NCI-H1092 treated with DMSO at 0.1 percent for 48 hours (cell line): ENCODE data around the gene ASCC1.
"Not testable (repeated sequence)": the region's sequence is repeated elsewhere in the genome, so short reads cannot be mapped to it uniquely, and the experiment has no call there.

Experiments used
- DNase-seq: peaks from one replicate; lab custom pipeline; 2025; lab: John Stamatoyannopoulos, UW

Gene ASCC1

GRCh38 chr10:72219235-72219814, 3.2 kb upstream of the ASCC1 start:
- no peak for DNase-seq

GRCh38 chr10:72218726-72219125, 2.6 kb upstream of the ASCC1 start:
- no peak for DNase-seq

- DNase-seq: no peak
These were observed 2.2 kb upstream of the ASCC1 start for GRCh38 chr10:72218325-72218724.

GRCh38 chr10:72211832-72212231, 4.2 kb downstream of the ASCC1 start:
- not testable (repeated sequence) for DNase-seq

- DNase-seq: not testable (repeated sequence)
These were observed 4.7 kb downstream of the ASCC1 start for GRCh38 chr10:72211381-72211780.

GRCh38 chr10:72208526-72208925, 7.5 kb downstream of the ASCC1 start:
- not testable (repeated sequence) for DNase-seq

- no peak for DNase-seq
These were observed 9.4 kb downstream of the ASCC1 start for GRCh38 chr10:72206511-72207229.

GRCh38 chr10:72204724-72205123, 11.4 kb downstream of the ASCC1 start:
- DNase-seq: no peak

- no peak for DNase-seq
These were observed 11.8 kb downstream of the ASCC1 start for GRCh38 chr10:72204296-72204695.

GRCh38 chr10:72201293-72201692, 14.8 kb downstream of the ASCC1 start:
- no peak for DNase-seq

GRCh38 chr10:72200883-72201282, 15.2 kb downstream of the ASCC1 start:
- no peak for DNase-seq

GRCh38 chr10:72194949-72195348, 21.1 kb downstream of the ASCC1 start:
- no peak for DNase-seq

- DNase-seq: no peak
These were observed 29.1 kb downstream of the ASCC1 start for GRCh38 chr10:72186982-72187330.

GRCh38 chr10:72186258-72186981, 29.7 kb downstream of the ASCC1 start:
- no peak for DNase-seq

GRCh38 chr10:72184156-72184555, 31.9 kb downstream of the ASCC1 start:
- no peak for DNase-seq

GRCh38 chr10:72177454-72177853, 38.6 kb downstream of the ASCC1 start:
- no peak for DNase-seq

GRCh38 chr10:72176701-72177100, 39.4 kb downstream of the ASCC1 start:
- no peak for DNase-seq

GRCh38 chr10:72175149-72175548, 40.9 kb downstream of the ASCC1 start:
- DNase-seq: no peak

GRCh38 chr10:72174297-72174662, 41.8 kb downstream of the ASCC1 start:
- no peak for DNase-seq

- peak; percentile 73 for DNase-seq
These were observed 42.3 kb downstream of the ASCC1 start for GRCh38 chr10:72173619-72174296.

GRCh38 chr10:72173262-72173618, 42.8 kb downstream of the ASCC1 start:
- DNase-seq: no peak

GRCh38 chr10:72171175-72171630, 44.9 kb downstream of the ASCC1 start:
- no peak for DNase-seq

- no peak for DNase-seq
These were observed 45.3 kb downstream of the ASCC1 start for GRCh38 chr10:72170733-72171132.
